Nephron progenitor cell (in vitro differentiated cells): Measurements from ENCODE around the gene RPS18.
"Not testable (repeated sequence)": the region's sequence is repeated elsewhere in the genome, so short reads cannot be mapped to it uniquely, and the experiment has no call there.

Experiments
- DNase-seq: peaks from one replicate; pipeline ENCODE4 v3.0.0; 2021
- H3K27ac Mint-ChIP-seq: 2 replicates; pipeline ENCODE4 v1.8.0; 2021; ENCODE audit warnings: mild to moderate bottlenecking, moderate library complexity, mixed read lengths
- H3K27me3 Mint-ChIP-seq: 2 replicates; pipeline ENCODE4 v1.8.0; 2021; ENCODE audit warnings: mild to moderate bottlenecking, low read depth, mixed read lengths; ENCODE audit not compliant: poor library complexity
- H3K36me3 Mint-ChIP-seq: 2 replicates; pipeline ENCODE4 v1.8.0; 2021; ENCODE audit warnings: low read depth, mixed read lengths
- H3K4me1 Mint-ChIP-seq: 2 replicates; pipeline ENCODE4 v1.8.0; 2021; ENCODE audit warnings: mixed read lengths
- H3K4me3 Mint-ChIP-seq: 2 replicates; pipeline ENCODE4 v1.8.0; 2021; ENCODE audit warnings: mild to moderate bottlenecking, moderate library complexity, mixed read lengths
- H3K9me3 Mint-ChIP-seq: 2 replicates; pipeline ENCODE4 v1.8.0; 2021; ENCODE audit warnings: mild to moderate bottlenecking, moderate library complexity, mixed read lengths
- TF ChIP-seq, protein P1 (sequence below): fragments of 200-600 bp; sonication (generic); IDR thresholded peaks from 2 replicates; pipeline ENCODE4 v1.5.0; 2021; ENCODE audit warnings: antibody characterized with exemption

Gene RPS18

DNA sequence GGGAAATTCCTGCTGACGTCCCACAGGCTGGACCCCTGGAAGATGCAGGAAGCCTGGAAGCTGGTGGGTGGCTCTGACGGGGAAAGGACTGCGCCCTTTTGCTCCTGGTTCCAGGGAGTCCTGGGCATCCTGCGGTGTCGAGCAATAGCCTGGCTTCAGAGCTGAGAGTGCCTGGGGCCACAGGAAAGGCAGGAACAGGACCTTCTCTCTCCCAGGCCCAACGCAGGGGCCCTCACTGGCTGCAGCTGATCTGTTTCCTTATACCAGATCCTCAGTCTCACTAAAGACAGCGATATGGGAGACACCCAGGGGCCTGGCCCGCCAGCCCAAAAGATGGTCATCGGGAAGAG is 6.5 kb downstream of the RPS18 start:
- no peak for DNase-seq
- peaks cover 62% of the 10 kb centered on the region for H3K4me1 Mint-ChIP-seq
- no peaks in the 10 kb centered on the region for H3K9me3 Mint-ChIP-seq
- peaks cover 28% of the 10 kb centered on the region for H3K36me3 Mint-ChIP-seq
- no peaks in the 10 kb centered on the region for H3K27me3 Mint-ChIP-seq
- H3K4me3 Mint-ChIP-seq: no peak overlapping the region
- H3K27ac Mint-ChIP-seq: no peak overlapping the region
- TF ChIP-seq, protein P1, sequence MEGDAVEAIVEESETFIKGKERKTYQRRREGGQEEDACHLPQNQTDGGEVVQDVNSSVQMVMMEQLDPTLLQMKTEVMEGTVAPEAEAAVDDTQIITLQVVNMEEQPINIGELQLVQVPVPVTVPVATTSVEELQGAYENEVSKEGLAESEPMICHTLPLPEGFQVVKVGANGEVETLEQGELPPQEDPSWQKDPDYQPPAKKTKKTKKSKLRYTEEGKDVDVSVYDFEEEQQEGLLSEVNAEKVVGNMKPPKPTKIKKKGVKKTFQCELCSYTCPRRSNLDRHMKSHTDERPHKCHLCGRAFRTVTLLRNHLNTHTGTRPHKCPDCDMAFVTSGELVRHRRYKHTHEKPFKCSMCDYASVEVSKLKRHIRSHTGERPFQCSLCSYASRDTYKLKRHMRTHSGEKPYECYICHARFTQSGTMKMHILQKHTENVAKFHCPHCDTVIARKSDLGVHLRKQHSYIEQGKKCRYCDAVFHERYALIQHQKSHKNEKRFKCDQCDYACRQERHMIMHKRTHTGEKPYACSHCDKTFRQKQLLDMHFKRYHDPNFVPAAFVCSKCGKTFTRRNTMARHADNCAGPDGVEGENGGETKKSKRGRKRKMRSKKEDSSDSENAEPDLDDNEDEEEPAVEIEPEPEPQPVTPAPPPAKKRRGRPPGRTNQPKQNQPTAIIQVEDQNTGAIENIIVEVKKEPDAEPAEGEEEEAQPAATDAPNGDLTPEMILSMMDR: no peak

DNA sequence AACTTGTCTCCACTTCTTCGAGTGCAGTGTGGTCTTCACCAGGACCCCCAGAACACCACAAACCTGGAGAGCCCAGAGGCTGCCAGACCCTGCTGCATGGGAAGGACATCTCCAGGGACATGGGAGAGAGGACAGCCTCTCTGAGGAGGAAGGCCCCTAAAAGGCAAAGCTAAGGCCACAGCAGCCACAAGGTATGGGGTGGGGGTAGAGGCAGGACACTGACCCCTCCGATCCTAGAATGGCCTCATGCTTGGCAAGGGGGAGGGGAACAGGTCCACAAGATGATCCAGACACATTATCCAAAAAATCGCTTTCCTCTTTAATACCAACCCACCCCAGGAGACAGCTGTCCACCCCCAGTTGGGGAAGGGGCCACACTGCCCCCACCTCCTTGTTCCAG is 6.9 kb downstream of the RPS18 start:
- Mint-ChIP-seq H3K4me1 (peaks cover 57% of the 10 kb centered on the region), H3K9me3 (no peaks in the 10 kb centered on the region), H3K36me3 (peaks cover 24% of the 10 kb centered on the region), H3K27ac (no peak overlapping the region), H3K27me3 (no peaks in the 10 kb centered on the region), H3K4me3 (no peak overlapping the region)
- no peak for DNase-seq
- TF ChIP-seq, protein P1: no peak

DNA sequence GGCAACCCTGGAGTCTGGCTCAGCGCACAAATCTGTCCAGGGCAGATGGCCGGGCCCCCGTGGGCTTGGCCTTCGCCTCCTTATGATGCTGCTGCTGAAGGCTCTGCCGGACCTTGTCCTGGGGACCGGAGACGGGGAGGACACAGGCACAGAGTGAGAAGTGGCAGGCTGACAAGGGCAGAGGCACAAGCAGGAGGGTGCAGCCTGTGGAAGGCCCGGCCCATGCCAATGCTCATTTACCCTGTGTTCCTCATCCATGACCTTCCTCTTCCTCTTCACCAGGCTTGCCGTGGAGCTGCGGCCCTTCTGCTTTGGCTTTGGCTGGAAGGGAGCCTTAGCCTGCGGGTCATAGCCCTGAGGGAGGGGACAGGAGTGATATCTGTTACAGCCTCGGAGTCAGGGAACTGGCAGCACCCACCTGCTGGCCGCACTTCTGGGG is 7.4 kb downstream of the RPS18 start:
- H3K27me3 Mint-ChIP-seq: no peaks in the 10 kb centered on the region
- peaks cover 20% of the 10 kb centered on the region for H3K36me3 Mint-ChIP-seq
- TF ChIP-seq, protein P1: no peak
- DNase-seq: no peak
- no peak overlapping the region for H3K27ac Mint-ChIP-seq
- peaks cover 53% of the 10 kb centered on the region for H3K4me1 Mint-ChIP-seq
- no peak overlapping the region for H3K4me3 Mint-ChIP-seq
- H3K9me3 Mint-ChIP-seq: no peaks in the 10 kb centered on the region

DNA sequence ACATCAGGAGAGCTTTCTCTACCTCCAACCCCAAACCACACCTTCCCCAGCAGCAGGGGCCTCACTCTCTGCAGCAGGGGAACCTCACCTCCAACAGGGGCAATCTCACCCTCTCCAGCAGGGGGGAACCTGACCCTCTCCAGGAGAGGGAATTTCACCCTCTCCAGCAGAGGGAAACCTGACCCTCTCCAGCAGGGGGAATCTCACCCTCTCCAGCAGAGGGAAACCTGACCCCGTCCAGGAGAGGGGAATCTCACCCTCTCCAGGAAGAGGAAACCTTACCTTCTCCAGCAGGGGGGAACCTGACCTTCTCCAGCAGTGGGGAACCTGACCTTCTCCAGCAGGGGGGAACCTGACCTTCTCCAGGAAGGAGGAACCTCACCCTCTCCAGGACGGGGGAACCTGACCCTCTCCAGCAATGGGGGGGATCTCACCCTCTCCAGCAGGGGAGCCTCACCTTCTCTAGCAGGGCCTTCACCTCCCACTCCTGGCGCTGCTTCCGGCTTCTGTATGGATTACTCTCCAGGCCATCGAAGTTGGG is 8.2 kb downstream of the RPS18 start:
- peaks cover 46% of the 10 kb centered on the region for H3K4me1 Mint-ChIP-seq
- peak overlapping the region; percentile 85 for H3K27ac Mint-ChIP-seq
- TF ChIP-seq, protein P1: peak; percentile 56
- peaks cover 13% of the 10 kb centered on the region for H3K36me3 Mint-ChIP-seq
- no peaks in the 10 kb centered on the region for H3K27me3 Mint-ChIP-seq
- peak; percentile 58 for DNase-seq
- no peaks in the 10 kb centered on the region for H3K9me3 Mint-ChIP-seq
- H3K4me3 Mint-ChIP-seq: no peak overlapping the region

DNA sequence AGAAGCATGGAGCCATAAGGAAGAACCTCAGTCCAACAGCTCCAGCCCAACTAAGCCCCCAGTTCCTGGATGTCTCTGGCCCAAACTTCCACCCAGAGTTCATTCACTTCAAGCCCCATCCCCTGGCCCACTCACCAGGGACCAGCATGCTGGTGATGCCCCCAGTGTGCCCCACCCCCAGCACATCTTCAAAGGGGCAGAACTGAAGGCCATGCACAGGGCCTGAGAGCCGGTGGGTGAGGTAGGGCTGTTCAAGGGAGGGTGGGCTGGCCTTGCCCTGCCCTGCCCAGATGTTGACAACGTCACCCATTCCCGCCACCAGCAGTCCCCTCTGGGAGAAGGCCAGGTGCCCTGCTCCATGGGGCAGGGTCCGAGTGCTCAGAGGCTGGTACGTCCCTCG is 8.7 kb downstream of the RPS18 start:
- no peak overlapping the region for H3K27ac Mint-ChIP-seq
- peaks cover 9% of the 10 kb centered on the region for H3K36me3 Mint-ChIP-seq
- no peaks in the 10 kb centered on the region for H3K27me3 Mint-ChIP-seq
- no peak for DNase-seq
- H3K9me3 Mint-ChIP-seq: no peaks in the 10 kb centered on the region
- no peak overlapping the region for H3K4me3 Mint-ChIP-seq
- TF ChIP-seq, protein P1: no peak
- peaks cover 41% of the 10 kb centered on the region for H3K4me1 Mint-ChIP-seq

DNA sequence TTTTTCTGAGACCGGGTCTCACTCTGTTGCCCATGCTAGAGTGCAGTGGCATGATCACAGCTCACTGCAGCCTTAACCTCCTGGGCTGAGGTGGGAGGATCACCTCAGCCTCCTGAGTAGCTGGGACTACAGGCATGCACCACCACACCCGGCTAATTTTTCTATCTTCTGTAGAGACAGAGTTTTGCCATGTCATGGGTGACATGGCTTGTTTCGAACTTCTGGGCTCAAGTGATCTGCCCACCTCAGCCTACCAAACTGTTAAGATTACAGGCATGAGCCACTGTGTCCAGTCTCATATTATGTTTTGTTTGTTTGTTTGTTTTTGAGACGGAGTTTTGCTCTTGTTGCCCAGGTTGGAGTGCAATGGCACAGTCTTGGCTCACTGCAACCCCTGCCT is 13.3 kb downstream of the RPS18 start:
- not testable (repeated sequence) for H3K27ac Mint-ChIP-seq, DNase-seq, H3K9me3 Mint-ChIP-seq, H3K4me3 Mint-ChIP-seq, H3K27me3 Mint-ChIP-seq
- Mint-ChIP-seq H3K36me3 (peaks cover 17% of the 10 kb centered on the region), H3K4me1 (peaks cover 49% of the 10 kb centered on the region)
